ENCODE data around the gene UTF1.

The UTF1 gene

DNA sequence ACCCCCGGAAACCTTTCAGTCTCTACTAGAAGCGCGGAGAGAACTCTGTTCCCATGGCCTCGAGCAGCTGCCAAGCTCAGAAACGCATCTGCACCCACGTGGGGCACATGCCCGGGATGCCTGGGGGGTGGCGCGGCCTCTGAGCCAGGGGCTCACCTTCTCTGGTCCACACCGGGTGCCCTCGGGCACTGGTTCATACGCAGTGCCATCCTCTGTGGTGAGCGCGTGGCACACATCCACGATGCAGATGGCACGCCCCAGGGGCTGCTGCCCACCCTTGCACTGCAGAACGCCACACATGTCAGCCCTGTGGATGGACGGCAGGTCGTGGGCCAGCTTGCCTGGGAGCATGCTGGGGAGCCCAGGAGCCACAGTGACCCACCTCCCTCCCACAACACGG, 40.2 kb downstream of the UTF1 start:
- no peak overlapping the region for H3K4me3 ChIP-seq
- H3K36me3 ChIP-seq (replicated peaks) = no peaks in the 10 kb centered on the region
- H3K27me3 ChIP-seq (ENCODE audit: low read depth) = no peaks in the 10 kb centered on the region
- H3K9me3 ChIP-seq = no peaks in the 10 kb centered on the region
- DNase-seq (ENCODE audit: low spot score in 2 of 2) = no peak
- in situ Hi-C loops (cut with MboI; ENCODE audit: low sequenced_read_pairs) = no loop called here
- no peaks in the 10 kb centered on the region for H3K4me1 ChIP-seq

DNA sequence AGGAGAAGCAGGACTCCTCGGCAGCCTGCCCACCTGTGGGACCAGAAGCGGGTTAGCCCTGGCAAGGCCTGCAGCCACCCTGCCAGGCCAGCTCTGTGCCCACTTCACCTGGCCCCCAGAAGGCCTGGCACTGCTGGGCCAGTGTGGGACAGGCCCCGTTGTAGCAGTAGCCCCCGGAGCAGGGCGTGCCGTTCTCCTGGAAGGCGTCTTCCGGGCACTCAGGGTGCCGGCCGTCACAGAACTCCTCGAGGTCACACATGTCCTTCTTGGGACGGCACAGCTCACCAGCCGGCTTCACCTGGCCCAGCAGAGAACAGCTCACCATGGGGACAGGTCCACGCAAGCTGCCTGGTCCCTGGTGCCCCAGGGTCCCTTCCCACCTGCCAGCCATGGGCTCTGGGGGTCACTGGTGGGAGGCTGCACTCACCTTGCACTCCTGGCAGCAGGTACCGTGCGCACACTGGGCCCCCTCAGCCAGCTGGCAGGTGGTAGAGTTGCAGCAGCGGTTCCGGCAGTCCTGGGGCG, 40.8 kb downstream of the UTF1 start:
- DNase-seq (ENCODE audit: low spot score in 2 of 2) = no peak
- Histone ChIP-seq H3K4me3 (no peak overlapping the region), H3K9me3 (no peaks in the 10 kb centered on the region), H3K4me1 (no peaks in the 10 kb centered on the region), H3K27me3 (ENCODE audit: low read depth) (no peaks in the 10 kb centered on the region), H3K36me3 (replicated peaks) (no peaks in the 10 kb centered on the region)
- in situ Hi-C loops (cut with MboI; ENCODE audit: low sequenced_read_pairs) = no loop called here

DNA sequence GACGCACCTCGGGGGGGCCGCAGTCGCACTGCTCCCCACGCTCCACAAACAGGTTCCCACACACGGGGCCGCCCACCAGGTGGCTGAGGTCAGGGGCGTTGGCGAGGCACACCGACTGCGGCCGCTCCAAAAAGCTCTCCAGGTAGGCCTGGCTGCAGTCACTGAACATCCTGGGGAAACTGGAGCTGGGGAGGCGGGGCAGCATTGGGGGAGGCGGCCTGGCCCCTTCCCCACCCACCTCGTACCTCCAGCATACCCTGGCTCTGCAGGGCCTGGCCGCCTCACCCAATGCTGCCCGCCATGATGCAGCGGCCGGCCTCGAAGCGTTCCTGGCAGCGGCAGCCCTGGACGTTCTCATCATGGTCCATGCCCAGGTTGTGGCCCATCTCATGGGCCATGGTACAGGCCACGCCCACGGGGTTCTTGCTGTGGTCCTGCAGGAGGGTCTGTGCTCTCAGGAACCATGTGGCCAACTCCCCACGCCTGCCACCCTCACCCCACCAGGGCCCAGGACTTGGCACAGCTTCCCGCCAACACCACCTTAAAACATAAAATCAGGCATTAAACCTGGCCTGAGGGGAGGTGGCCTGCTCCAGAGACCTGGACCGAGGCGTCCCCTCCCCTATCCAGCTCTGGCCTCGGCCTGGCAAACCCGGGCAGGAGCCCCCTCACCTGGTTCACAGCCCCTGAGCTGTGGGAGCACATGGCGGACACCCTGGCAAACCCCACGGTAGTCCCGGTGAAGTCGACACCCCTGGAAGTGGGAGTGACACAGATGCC, 41.7 kb downstream of the UTF1 start:
- in situ Hi-C loops (cut with MboI; ENCODE audit: low sequenced_read_pairs) = no loop called here
- H3K27me3 ChIP-seq (ENCODE audit: low read depth) = no peaks in the 10 kb centered on the region
- no peaks in the 10 kb centered on the region for H3K4me1 ChIP-seq

DNA sequence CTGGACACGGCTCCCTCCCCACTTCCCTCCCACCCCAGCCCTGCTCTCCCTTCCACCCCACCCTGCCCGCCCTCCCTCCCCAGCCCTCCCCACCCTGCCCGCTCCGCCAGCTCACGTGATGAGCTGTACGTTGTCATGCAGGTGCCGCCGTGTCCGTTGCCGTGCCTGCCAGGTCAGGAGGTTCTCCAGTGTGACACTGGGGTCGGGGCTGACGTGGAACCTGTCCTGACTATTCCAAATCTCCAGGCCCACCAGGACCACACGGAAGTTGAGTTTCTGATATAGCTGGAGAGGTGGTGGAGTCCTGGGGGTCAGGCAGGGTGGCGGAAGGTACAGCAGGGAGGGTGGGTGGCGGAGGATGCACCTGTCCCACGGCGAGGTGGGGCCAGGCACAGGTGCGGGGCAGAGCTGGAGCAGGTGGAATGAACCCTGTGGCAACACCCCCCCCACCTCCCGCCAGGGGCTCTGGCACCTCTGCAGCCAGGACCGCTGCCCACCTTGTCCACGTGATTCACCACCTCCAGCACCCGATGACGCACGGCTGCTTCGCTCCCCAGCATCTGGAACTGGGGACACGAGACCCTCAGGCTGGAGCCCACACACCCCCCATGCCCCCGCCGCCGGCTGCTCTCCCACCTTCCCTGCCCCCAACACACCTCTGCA, 42.4 kb downstream of the UTF1 start:
- Histone ChIP-seq H3K36me3 (replicated peaks) (no peaks in the 10 kb centered on the region), H3K4me3 (no peak overlapping the region), H3K4me1 (no peaks in the 10 kb centered on the region), H3K27me3 (ENCODE audit: low read depth) (no peaks in the 10 kb centered on the region), H3K9me3 (no peaks in the 10 kb centered on the region)
- DNase-seq (ENCODE audit: low spot score in 2 of 2) = no peak
- in situ Hi-C loops (cut with MboI; ENCODE audit: low sequenced_read_pairs) = no loop called here

More for the DNA sequence above, 41.7 kb downstream of the UTF1 start:
- no peaks in the 10 kb centered on the region for H3K36me3 ChIP-seq (replicated peaks)
- DNase-seq (ENCODE audit: low spot score in 2 of 2) = no peak
- H3K4me3 ChIP-seq = no peak overlapping the region
- no peaks in the 10 kb centered on the region for H3K9me3 ChIP-seq

DNA sequence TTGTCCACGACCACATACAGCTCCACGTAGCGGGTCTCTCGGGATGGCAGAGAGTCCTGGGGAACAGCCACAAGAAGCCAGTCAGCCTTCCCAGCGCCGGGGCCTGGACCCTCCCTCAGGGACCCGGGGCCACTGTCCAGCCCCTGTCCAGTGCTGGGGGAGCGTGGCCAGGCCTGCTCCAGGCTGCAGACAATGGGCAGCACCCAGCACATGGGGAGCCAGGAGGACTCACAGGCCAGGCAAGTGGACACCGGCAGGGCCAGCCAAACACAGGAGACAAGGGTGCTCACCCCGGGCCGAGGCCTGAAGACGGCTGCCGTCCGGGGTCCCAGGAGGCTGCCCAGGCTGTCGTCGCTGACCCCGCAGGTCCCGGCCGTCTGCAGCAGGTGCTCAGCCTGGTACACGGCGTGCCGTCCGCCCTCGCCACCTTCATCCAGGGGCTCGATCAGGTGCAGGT, 43.0 kb downstream of the UTF1 start:
- Histone ChIP-seq H3K9me3 (no peaks in the 10 kb centered on the region), H3K36me3 (replicated peaks) (no peaks in the 10 kb centered on the region; the same call in 1 of the 2 replicates), H3K4me1 (no peaks in the 10 kb centered on the region), H3K27me3 (ENCODE audit: low read depth) (no peaks in the 10 kb centered on the region), H3K4me3 (no peak overlapping the region)
- in situ Hi-C loops (cut with MboI; ENCODE audit: low sequenced_read_pairs) = no loop called here
- no peak for DNase-seq (ENCODE audit: low spot score in 2 of 2)

DNA sequence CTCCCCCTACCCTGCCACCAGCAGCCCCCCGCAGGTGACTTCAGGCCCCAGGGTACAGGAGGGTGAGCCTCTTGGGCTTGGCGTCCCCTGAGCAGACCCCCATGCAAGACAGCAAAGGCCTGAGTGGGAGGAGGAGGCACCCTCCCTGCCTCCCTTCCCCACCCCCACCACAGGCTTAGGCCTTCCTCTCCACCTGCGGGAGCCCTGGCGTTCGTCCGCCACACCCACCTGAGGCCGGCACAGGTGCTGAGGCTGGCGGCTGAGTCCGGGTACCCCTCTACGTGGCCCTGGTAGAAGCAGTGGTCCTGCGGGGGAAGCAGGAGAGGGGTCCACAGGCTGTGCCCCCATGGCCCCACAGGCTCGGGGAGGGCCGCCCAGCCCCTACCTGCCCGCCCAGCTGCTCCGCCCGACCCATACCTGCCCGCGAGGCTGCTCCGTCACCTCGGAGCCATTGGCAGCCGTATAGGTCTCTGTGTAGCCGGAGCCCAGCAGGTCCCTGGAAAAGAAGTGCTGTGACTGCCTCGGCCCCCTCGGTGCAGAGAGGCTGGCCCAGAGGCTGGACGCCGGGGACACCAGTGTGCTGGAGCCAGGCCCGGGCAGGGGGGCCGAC, 43.6 kb downstream of the UTF1 start:
- Histone ChIP-seq H3K36me3 (replicated peaks) (no peaks in the 10 kb centered on the region; the same call in 1 of the 2 replicates), H3K4me3 (no peak overlapping the region), H3K4me1 (no peaks in the 10 kb centered on the region), H3K9me3 (no peaks in the 10 kb centered on the region), H3K27me3 (ENCODE audit: low read depth) (no peaks in the 10 kb centered on the region)
- DNase-seq (ENCODE audit: low spot score in 2 of 2) = no peak
- in situ Hi-C loops (cut with MboI; ENCODE audit: low sequenced_read_pairs) = no loop called here

DNA sequence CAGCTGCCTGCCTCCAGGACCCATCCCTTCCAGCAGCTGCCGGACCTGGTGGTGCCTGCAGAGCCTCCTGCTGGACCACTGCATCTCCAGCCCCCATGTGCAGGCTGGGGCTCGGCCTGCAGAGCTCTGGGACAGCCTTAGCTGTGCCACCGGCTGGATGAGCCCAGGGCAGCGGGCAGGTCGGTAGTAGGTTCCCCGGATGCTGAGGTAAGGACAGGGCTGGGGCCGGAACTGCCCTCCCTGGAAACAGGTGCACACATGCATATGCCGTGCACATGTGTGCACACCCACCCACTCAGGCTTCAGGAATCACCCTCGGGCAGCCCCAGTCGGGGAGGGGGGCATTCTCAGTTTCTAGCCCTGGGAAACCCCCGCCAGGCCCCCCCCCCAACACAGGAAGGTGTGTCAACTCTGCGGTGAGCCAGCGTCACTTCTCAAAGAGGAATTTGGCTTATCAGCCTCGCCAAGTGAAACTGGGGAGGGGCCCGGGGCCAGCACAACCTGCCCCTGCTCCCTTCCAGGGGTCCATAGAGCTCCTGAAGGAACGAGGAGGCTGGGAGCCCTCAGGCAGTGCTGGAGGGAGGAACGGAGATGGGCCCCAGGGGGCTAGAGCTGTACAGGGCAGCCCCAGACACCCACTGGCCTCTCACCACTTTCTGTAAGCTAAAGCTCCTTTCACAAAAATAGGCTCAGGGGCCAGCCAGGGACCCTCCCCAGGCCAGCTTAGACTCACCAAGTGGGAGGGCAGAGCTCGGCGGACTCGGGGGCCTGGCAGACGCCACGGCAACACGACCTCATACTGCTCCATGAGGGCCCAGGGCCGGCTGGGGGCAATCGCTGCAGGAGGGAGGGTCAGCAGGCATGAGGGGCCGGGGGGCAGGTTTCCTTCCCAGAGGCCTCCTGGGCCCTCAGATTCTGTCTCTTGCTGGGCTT, 45.0 kb downstream of the UTF1 start:
- H3K36me3 ChIP-seq (replicated peaks) = peaks cover 6% of the 10 kb centered on the region; the same call in 1 of the 2 replicates
- no peak for DNase-seq (ENCODE audit: low spot score in 2 of 2)
- H3K27me3 ChIP-seq (ENCODE audit: low read depth) = no peaks in the 10 kb centered on the region
- no peak overlapping the region for H3K4me3 ChIP-seq
- in situ Hi-C loops (cut with MboI; ENCODE audit: low sequenced_read_pairs) = no loop called here
- H3K4me1 ChIP-seq = no peaks in the 10 kb centered on the region
- H3K9me3 ChIP-seq = no peaks in the 10 kb centered on the region

DNA sequence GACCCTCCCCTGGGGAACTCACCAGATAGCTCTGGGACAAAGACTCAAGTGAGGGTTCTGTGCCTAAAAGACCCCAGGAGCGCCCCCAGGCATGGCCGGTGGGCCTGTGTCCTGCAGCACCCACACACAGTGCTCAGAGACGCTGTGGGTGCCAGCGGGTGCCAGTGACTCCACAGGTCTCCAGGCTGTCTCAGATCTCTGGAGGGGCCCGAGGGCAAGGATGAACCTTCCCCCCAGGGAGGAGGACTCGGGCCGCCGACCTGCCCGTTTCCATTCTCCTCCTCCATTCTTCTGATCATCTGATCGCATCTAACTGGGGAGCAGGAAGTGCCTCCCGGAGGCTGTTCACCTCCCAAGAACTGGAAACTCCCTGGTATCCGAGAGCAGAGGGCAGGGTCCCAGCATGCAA, 45.7 kb downstream of the UTF1 start:
- Histone ChIP-seq H3K9me3 (no peaks in the 10 kb centered on the region), H3K4me1 (no peaks in the 10 kb centered on the region), H3K27me3 (ENCODE audit: low read depth) (no peaks in the 10 kb centered on the region), H3K36me3 (replicated peaks) (peaks cover 8% of the 10 kb centered on the region; the same call in 1 of the 2 replicates), H3K4me3 (no peak overlapping the region)
- in situ Hi-C loops (cut with MboI; ENCODE audit: low sequenced_read_pairs) = no loop called here
- DNase-seq (ENCODE audit: low spot score in 2 of 2) = no peak

GRCh38 chr10:133276100-133276434, 46.0 kb downstream of the UTF1 start:
- H3K4me3 ChIP-seq = no peak overlapping the region
- in situ Hi-C loops (cut with MboI; ENCODE audit: low sequenced_read_pairs) = no loop called here
- DNase-seq (ENCODE audit: low spot score in 2 of 2) = no peak

GRCh38 chr10:133276435-133277201, 46.6 kb downstream of the UTF1 start, which contains the start of gene ADAM8:
Gene ADAM8, minus strand, starts transcription at chr10:133276868. Its CDS starts 51 bp downstream, at chr10:133276817.
- Histone ChIP-seq H3K27me3 (ENCODE audit: low read depth) (no peaks in the 10 kb centered on the region), H3K4me1 (no peaks in the 10 kb centered on the region), H3K36me3 (replicated peaks) (peaks cover 13% of the 10 kb centered on the region), H3K9me3 (no peaks in the 10 kb centered on the region), H3K4me3 (no peak within 1 kb of the TSS)
- no peak for DNase-seq (ENCODE audit: low spot score in 2 of 2)
- in situ Hi-C loops (cut with MboI; ENCODE audit: low sequenced_read_pairs) = no loop called here

More at GRCh38 chr10:133276100-133276434, 46.0 kb downstream of the UTF1 start:
- Histone ChIP-seq H3K36me3 (replicated peaks) (peaks cover 8% of the 10 kb centered on the region; the same call in 1 of the 2 replicates), H3K4me1 (no peaks in the 10 kb centered on the region), H3K9me3 (no peaks in the 10 kb centered on the region), H3K27me3 (ENCODE audit: low read depth) (no peaks in the 10 kb centered on the region)

- H3K27me3 ChIP-seq (ENCODE audit: low read depth) = no peaks in the 10 kb centered on the region
- H3K9me3 ChIP-seq = no peaks in the 10 kb centered on the region
- no peak overlapping the region for H3K4me3 ChIP-seq
- in situ Hi-C loops (cut with MboI; ENCODE audit: low sequenced_read_pairs) = no loop called here
- DNase-seq (ENCODE audit: low spot score in 2 of 2) = no peak
- no peaks in the 10 kb centered on the region for H3K4me1 ChIP-seq
- peaks cover 19% of the 10 kb centered on the region for H3K36me3 ChIP-seq (replicated peaks)
Measured at GRCh38 chr10:133277277-133277992, 47.4 kb downstream of the UTF1 start.

- Histone ChIP-seq H3K4me3 (no peak overlapping the region), H3K4me1 (no peaks in the 10 kb centered on the region), H3K27me3 (ENCODE audit: low read depth) (no peaks in the 10 kb centered on the region), H3K36me3 (replicated peaks) (peaks cover 25% of the 10 kb centered on the region), H3K9me3 (no peaks in the 10 kb centered on the region)
- in situ Hi-C loops (cut with MboI; ENCODE audit: low sequenced_read_pairs) = no loop called here
- DNase-seq (ENCODE audit: low spot score in 2 of 2) = no peak
Measured at GRCh38 chr10:133277993-133278576, 48.1 kb downstream of the UTF1 start.
